Ishikawa (cell line): ENCODE results near the gene ATP6V1D.

ENCODE experiments used
- CEBPB ChIP-seq: IDR thresholded peaks from 2 replicates; pipeline ENCODE4 v1.6.1; 2012
- CREB1 ChIP-seq: IDR thresholded peaks from 2 replicates; pipeline ENCODE4 v1.6.1; 2012; ENCODE audit warnings: low read depth
- EGR1 ChIP-seq: IDR thresholded peaks from 2 replicates; pipeline ENCODE4 v1.6.1; 2012
- EP300 ChIP-seq: IDR thresholded peaks from 2 replicates; pipeline ENCODE4 v1.6.1; 2012; ENCODE audit warnings: borderline replicate concordance
- FOXM1 ChIP-seq: IDR thresholded peaks from 2 replicates; pipeline ENCODE4 v1.6.1; 2012; ENCODE audit warnings: low read depth, borderline replicate concordance
- MAX ChIP-seq: IDR thresholded peaks from 2 replicates; pipeline ENCODE4 v1.6.1; 2012
- NFIC ChIP-seq: IDR thresholded peaks from 2 replicates; pipeline ENCODE4 v1.6.1; 2012
- RAD21 ChIP-seq: IDR thresholded peaks from 2 replicates; pipeline ENCODE4 v1.6.1; 2012; ENCODE audit warnings: low read depth
- REST ChIP-seq: IDR thresholded peaks from 2 replicates; pipeline ENCODE4 v1.6.1; 2012; ENCODE audit warnings: low read depth, mild to moderate bottlenecking
- TAF1 ChIP-seq: IDR thresholded peaks from 2 replicates; pipeline ENCODE4 v1.6.1; 2012; ENCODE audit warnings: low read depth, mild to moderate bottlenecking
- TCF12 ChIP-seq: IDR thresholded peaks from 2 replicates; pipeline ENCODE4 v1.6.1; 2012; ENCODE audit warnings: low read depth
- TEAD4 ChIP-seq: IDR thresholded peaks from 2 replicates; pipeline ENCODE4 v1.6.1; 2012
- USF1 ChIP-seq: IDR thresholded peaks from 2 replicates; pipeline ENCODE4 v1.6.1; 2012
- YY1 ChIP-seq: IDR thresholded peaks from 2 replicates; pipeline ENCODE4 v1.6.1; 2012; ENCODE audit warnings: low read depth
- ZBTB7A ChIP-seq: IDR thresholded peaks from 2 replicates; pipeline ENCODE4 v1.6.1; 2012; ENCODE audit warnings: low read depth

The ATP6V1D gene

GRCh38 chr14:67343601-67344230 lies 15.9 kb downstream of the ATP6V1D start:
- TF ChIP-seq TEAD4, result no peak
- no peak for TF ChIP-seq RAD21
- TF ChIP-seq CEBPB, result no peak
- no peak for TF ChIP-seq EGR1

GRCh38 chr14:67335781-67336180 lies 23.8 kb downstream of the ATP6V1D start:
- no peak for TF ChIP-seq TAF1
- TF ChIP-seq RAD21, result peak; percentile 52
- no peak for TF ChIP-seq CEBPB

DNA sequence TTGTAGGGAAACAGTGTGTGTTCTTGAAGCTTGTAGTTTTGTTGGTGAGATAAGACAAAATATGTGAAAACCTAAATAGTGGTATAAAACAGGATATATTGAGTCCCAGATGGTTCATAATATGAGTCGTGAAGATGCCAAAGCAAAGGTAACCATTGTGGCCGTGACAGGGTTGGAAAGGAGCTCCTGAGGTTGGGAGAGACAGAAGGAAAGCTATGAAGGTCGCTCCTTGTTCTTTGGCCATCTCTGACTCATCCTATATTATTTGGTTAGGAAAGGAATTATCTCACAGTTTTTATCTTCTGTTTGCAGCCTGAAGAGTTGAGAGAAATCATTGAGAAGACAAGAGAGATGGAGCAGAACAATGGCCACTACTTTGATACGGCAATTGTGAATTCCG lies 27.1 kb downstream of the ATP6V1D start:
- TF ChIP-seq REST (no peak), USF1 (no peak), ZBTB7A (no peak), EGR1 (no peak), EP300 (no peak), TCF12 (no peak)

GRCh38 chr14:67331368-67332125 lies 28.1 kb downstream of the ATP6V1D start:
- peak; percentile 39; the same call in 1 of the 2 replicates for TF ChIP-seq TEAD4
- TF ChIP-seq YY1, result no peak

DNA sequence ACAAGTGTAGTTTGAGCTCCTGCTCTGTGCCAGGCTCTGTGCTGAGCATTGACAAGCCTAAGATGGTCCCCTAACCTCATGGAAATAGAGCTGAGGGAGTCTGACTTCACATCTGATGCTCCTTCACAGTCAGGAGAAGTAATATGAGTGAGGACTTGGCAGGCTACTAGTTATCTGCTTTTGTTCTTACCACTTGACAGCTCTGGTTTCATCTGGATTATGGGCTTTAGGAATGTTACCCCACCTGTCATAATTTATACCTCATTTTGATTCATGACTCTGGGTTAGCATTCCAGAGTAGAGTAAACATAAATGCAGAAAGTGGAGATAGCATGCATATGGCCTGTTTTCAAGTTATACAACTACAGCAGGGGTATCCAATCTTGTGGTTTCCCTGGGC lies 40.5 kb downstream of the ATP6V1D start:
- TF ChIP-seq USF1 (no peak), NFIC (no peak), TEAD4 (no peak), REST (no peak), EP300 (no peak), TAF1 (no peak), MAX (no peak), CEBPB (no peak), YY1 (no peak), CREB1 (no peak), EGR1 (no peak), TCF12 (no peak), FOXM1 (no peak), ZBTB7A (no peak), RAD21 (no peak)

DNA sequence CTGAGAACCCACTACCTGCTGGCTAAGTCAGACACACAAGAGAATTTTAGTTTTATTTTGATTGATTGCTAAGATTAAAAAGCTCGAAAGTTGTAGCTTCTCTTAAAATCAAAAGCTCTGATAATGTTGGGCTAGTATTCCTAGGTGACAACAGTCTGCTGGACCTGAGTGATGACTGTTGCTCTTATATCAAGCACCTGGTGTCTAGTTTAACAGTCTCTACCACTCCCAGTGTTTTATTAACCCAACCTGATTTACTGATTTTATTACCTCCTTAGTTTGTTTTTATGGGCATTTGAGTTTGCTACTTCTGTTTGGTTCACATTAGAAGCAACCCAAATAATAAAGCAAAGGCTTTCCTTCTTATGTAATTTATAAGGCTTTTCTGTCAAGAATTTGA lies 41.8 kb downstream of the ATP6V1D start:
- TF ChIP-seq NFIC (no peak), EGR1 (no peak), TEAD4 (no peak), ZBTB7A (no peak), TAF1 (no peak), CEBPB (no peak), TCF12 (no peak)

DNA sequence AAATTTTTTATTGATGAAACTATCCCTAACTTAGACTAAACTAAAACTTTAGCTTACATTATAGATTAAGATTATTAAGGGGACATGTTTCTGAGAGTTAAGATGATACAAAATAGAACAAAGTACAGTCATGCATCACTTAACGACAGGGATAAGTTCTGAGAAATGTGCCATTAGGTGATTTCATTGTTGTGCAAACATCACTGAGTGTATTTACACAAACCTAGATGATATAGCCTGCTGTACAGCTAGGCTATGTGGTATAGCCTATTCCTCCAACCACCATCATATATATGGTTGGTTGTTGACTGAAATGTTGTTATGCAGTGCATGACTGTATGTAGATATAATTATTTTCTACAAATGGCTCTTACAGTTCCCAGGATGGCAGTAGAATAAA lies 46.5 kb downstream of the ATP6V1D start:
- TF ChIP-seq USF1 (no peak), TAF1 (no peak)
